H1 (cell line): ENCODE results near the gene MYO5A. TPM values are rescaled to one million over a fixed set of nuclear protein-coding genes. Genes with fewer than 3 reads are reported as not detected.

Source experiments
- CTCF ChIA-PET: fragments of 300-600 bp; sonication (Branson Sonifier 250); formaldehyde crosslinking; loops from one replicate; lab custom pipeline; 2021; ENCODE audit not compliant: partially characterized antibody; lab: Charles Lee
- POLR2A ChIA-PET: fragments of 300-600 bp; sonication (Branson Sonifier 250); formaldehyde crosslinking; loops from one replicate; lab custom pipeline; 2021; ENCODE audit warnings: inconsistent platforms; ENCODE audit not compliant: partially characterized antibody; lab: Charles Lee
- DNase-seq, 2 experiments: peaks; one replicate each; pipeline versions ENCODE4 v3.0.0 to v3.0.0-alpha.2; 2010 to 2022; ENCODE audit warnings: low spot score in 2 of 2, low read depth in 1 of 2, mixed read lengths in 1 of 2
- FAIRE-seq: peaks from 2 replicates; lab custom pipeline; 2011; peaks lifted over from hg19 to GRCh38; lab: Jason Lieb, UNC
- H2AFZ ChIP-seq: 2 replicates; pipeline ENCODE4 v1.8.1; 2012; ENCODE audit warnings: low read length, inconsistent platforms
- H2AK5ac ChIP-seq: 2 replicates; pipeline ENCODE4 v1.6.1; 2013; ENCODE audit warnings: low read depth, low read length
- H2BK120ac ChIP-seq: replicated peaks from 2 replicates; pipeline ENCODE3; 2013; ENCODE audit warnings: low read depth, low read length, inconsistent platforms
- H2BK12ac ChIP-seq: 2 replicates; pipeline ENCODE4 v1.6.1; 2013; ENCODE audit warnings: low read depth, low read length
- H2BK15ac ChIP-seq: 2 replicates; pipeline ENCODE4 v1.6.1; 2013; ENCODE audit warnings: low read length
- H2BK20ac ChIP-seq: 2 replicates; pipeline ENCODE4 v1.6.1; 2013; ENCODE audit warnings: low read length
- H2BK5ac ChIP-seq: 2 replicates; pipeline ENCODE4 v1.6.1; 2013; ENCODE audit warnings: low read depth, low read length
- H3K14ac ChIP-seq: 2 replicates; pipeline ENCODE4 v1.6.1; 2013; ENCODE audit warnings: inconsistent platforms; ENCODE audit not compliant: insufficient read length
- H3K18ac ChIP-seq: 2 replicates; pipeline ENCODE4 v1.6.1; 2013; ENCODE audit warnings: low read length; ENCODE audit errors: extremely low read depth
- H3K23ac ChIP-seq: 2 replicates; pipeline ENCODE4 v1.6.1; 2013; ENCODE audit warnings: inconsistent platforms; ENCODE audit not compliant: insufficient read length
- H3K23me2 ChIP-seq: 2 replicates; pipeline ENCODE4 v1.6.1; 2013; ENCODE audit warnings: low read depth, low read length
- H3K27ac ChIP-seq: 2 replicates; pipeline ENCODE4 v1.6.1; 2011; ENCODE audit warnings: low read depth, low read length, inconsistent platforms
- H3K27me3 ChIP-seq, 4 experiments: replicated peaks in 1 of 4; 1 replicate in 1 of 4; 2 replicates in 3 of 4; pipeline versions ENCODE4 v1.6.1 to v1.8.1; 2011 to 2013; ENCODE audit warnings: low read length in 3 of 4, mild to moderate bottlenecking in 3 of 4, inconsistent platforms in 2 of 4, mixed read lengths in 2 of 4, moderate library complexity in 1 of 4; ENCODE audit not compliant: control insufficient read depth in 3 of 4, insufficient read depth in 3 of 4; ENCODE audit errors: extremely low read depth in 1 of 4
- H3K36me3 ChIP-seq, 4 experiments: 2 replicates each; pipeline versions ENCODE4 v1.6.1 to v1.8.1; 2011 to 2013; ENCODE audit warnings: mild to moderate bottlenecking in 4 of 4, low read length in 3 of 4, moderate library complexity in 2 of 4, control low read depth in 1 of 4, inconsistent platforms in 1 of 4; ENCODE audit not compliant: insufficient read depth in 4 of 4, control insufficient read depth in 2 of 4
- H3K4ac ChIP-seq: replicated peaks from 2 replicates; pipeline ENCODE3; 2013; ENCODE audit warnings: low read length, low read depth, mixed read lengths, inconsistent platforms; ENCODE audit not compliant: insufficient read length
- H3K4me1 ChIP-seq, 4 experiments: replicated peaks in 1 of 4; 1 replicate in 1 of 4; 2 replicates in 3 of 4; pipeline versions ENCODE4 v1.6.1 to v1.8.1; 2011 to 2013; ENCODE audit warnings: low read length in 3 of 4, inconsistent platforms in 2 of 4, mixed read lengths in 1 of 4; ENCODE audit not compliant: insufficient read depth in 4 of 4, control insufficient read depth in 3 of 4
- H3K4me2 ChIP-seq, 2 experiments: 2 replicates each; pipeline versions ENCODE4 v1.6.1 to v1.8.1; 2011 to 2013; ENCODE audit warnings: low read depth in 2 of 2, low read length in 2 of 2, control low read depth in 1 of 2, inconsistent platforms in 1 of 2, mild to moderate bottlenecking in 1 of 2; ENCODE audit not compliant: insufficient read depth in 1 of 2
- H3K4me3 ChIP-seq, 4 experiments: fragments of 200-600, 300-600 bp in 1 of 4; sonication (generic), shearing (Covaris generic), sonication (Bioruptor Twin) in 1 of 4; 2 replicates each; pipeline versions ENCODE4 v1.5.1 to v1.8.1; 2011 to 2016; ENCODE audit warnings: low read length in 4 of 4, low read depth in 3 of 4, control low read depth in 2 of 4, inconsistent platforms in 2 of 4, mild to moderate bottlenecking in 2 of 4, mixed read lengths in 1 of 4, moderate library complexity in 1 of 4; ENCODE audit not compliant: insufficient read depth in 2 of 4; ENCODE audit errors: extremely low read depth in 1 of 4
- H3K56ac ChIP-seq: replicated peaks from 2 replicates; pipeline ENCODE3; 2013; ENCODE audit warnings: low read depth, mild to moderate bottlenecking, mixed read lengths, low read length, inconsistent platforms; ENCODE audit not compliant: insufficient read length
- H3K79me1 ChIP-seq: 2 replicates; pipeline ENCODE4 v1.6.1; 2013; ENCODE audit warnings: low read depth, low read length, control low read depth
- H3K79me2 ChIP-seq, 2 experiments: 2 replicates each; pipeline versions ENCODE4 v1.6.1 to v1.8.1; 2012 to 2013; ENCODE audit warnings: low read length in 2 of 2, mild to moderate bottlenecking in 2 of 2, inconsistent platforms in 1 of 2; ENCODE audit not compliant: insufficient read depth in 2 of 2, control insufficient read depth in 1 of 2
- H3K9ac ChIP-seq, 4 experiments: replicated peaks in 1 of 4; 1 replicate in 1 of 4; 2 replicates in 3 of 4; pipeline versions ENCODE4 v1.6.1 to v1.8.1; 2011 to 2013; ENCODE audit warnings: low read depth in 3 of 4, low read length in 3 of 4, control low read depth in 2 of 4, mild to moderate bottlenecking in 2 of 4, moderate library complexity in 2 of 4, inconsistent platforms in 1 of 4; ENCODE audit errors: extremely low read depth in 1 of 4
- H3K9me3 ChIP-seq, 2 experiments: 2 replicates each; pipeline versions ENCODE4 v1.6.1 to v1.8.1; 2012 to 2013; ENCODE audit warnings: mild to moderate bottlenecking in 2 of 2, moderate library complexity in 2 of 2, control low read depth in 1 of 2, inconsistent platforms in 1 of 2, low read depth in 1 of 2, low read length in 1 of 2, mixed read lengths in 1 of 2; ENCODE audit not compliant: insufficient read depth in 2 of 2
- H4K20me1 ChIP-seq, 2 experiments: replicated peaks in 1 of 2; 2 replicates each; pipeline versions ENCODE3 to v1.8.1; 2011 to 2013; ENCODE audit warnings: inconsistent platforms in 2 of 2, low read length in 2 of 2, mild to moderate bottlenecking in 1 of 2; ENCODE audit not compliant: insufficient read depth in 2 of 2, control insufficient read depth in 1 of 2
- H4K5ac ChIP-seq: 2 replicates; pipeline ENCODE4 v1.6.1; 2013; ENCODE audit warnings: low read length, low read depth, mixed read lengths, inconsistent platforms; ENCODE audit not compliant: insufficient read length
- H4K8ac ChIP-seq: 2 replicates; pipeline ENCODE4 v1.8.0; 2013; ENCODE audit warnings: mild to moderate bottlenecking, moderate library complexity, low read length, inconsistent platforms; ENCODE audit not compliant: insufficient read depth; ENCODE audit errors: extremely low read depth
- H4K91ac ChIP-seq: replicated peaks from 2 replicates; pipeline ENCODE3; 2013; ENCODE audit warnings: low read length, mixed read lengths, inconsistent platforms; ENCODE audit not compliant: insufficient read length
- ATF3 ChIP-seq: IDR thresholded peaks from 2 replicates; pipeline ENCODE4 v1.6.1; 2011; ENCODE audit warnings: low read depth, mild to moderate bottlenecking, low read length; ENCODE audit not compliant: insufficient read depth
- BACH1 ChIP-seq: IDR thresholded peaks from 2 replicates; pipeline ENCODE4 v1.6.1; 2012; ENCODE audit warnings: low read length, improper control_type of control experiment
- FOSL1 ChIP-seq: IDR thresholded peaks from 2 replicates; pipeline ENCODE4 v1.6.1; 2011; ENCODE audit warnings: mild to moderate bottlenecking, low read depth, low read length, moderate library complexity; ENCODE audit not compliant: insufficient read depth
- HDAC2 ChIP-seq, 2 experiments: fragments of 300-600 bp in 1 of 2; sonication (generic) in 1 of 2; IDR thresholded peaks; 2 replicates each; pipeline ENCODE4 v1.6.1; 2011 to 2012; ENCODE audit warnings: low read depth in 2 of 2, low read length in 2 of 2, mild to moderate bottlenecking in 2 of 2, moderate library complexity in 2 of 2, borderline replicate concordance in 1 of 2, inconsistent platforms in 1 of 2
- JUND ChIP-seq: IDR thresholded peaks from 2 replicates; pipeline ENCODE4 v1.6.1; 2011; ENCODE audit warnings: mild to moderate bottlenecking, improper control_type of control experiment, low read length
- POLR2AphosphoS5 ChIP-seq: IDR thresholded peaks from 2 replicates; pipeline ENCODE4 v1.6.1; 2011; ENCODE audit warnings: low read depth, low read length
- RXRA ChIP-seq: IDR thresholded peaks from 2 replicates; pipeline ENCODE4 v1.6.1; 2011; ENCODE audit warnings: low read depth, mild to moderate bottlenecking, low read length, moderate library complexity; ENCODE audit not compliant: insufficient read depth
- SAP30 ChIP-seq: fragments of 300-600 bp; sonication (generic); IDR thresholded peaks from 2 replicates; pipeline ENCODE4 v1.7.1; 2012; ENCODE audit warnings: low read length, moderate library complexity, mild to moderate bottlenecking, inconsistent platforms; ENCODE audit not compliant: insufficient read depth, insufficient replicate concordance
- TAF1 ChIP-seq: IDR thresholded peaks from 2 replicates; pipeline ENCODE4 v1.6.1; 2011; ENCODE audit warnings: mild to moderate bottlenecking, low read depth, low read length
- YY1 ChIP-seq: IDR thresholded peaks from 2 replicates; pipeline ENCODE4 v1.6.1; 2011; ENCODE audit warnings: low read depth, mild to moderate bottlenecking, low read length
- WGBS, 2 experiments: shearing (Covaris generic) in 1 of 2; methylation state at CpG; one replicate each; pipeline versions ENCODE4 v1.1.6 to v1.1.7; 2013 to 2015; ENCODE audit warnings: low lambda C conversion rate in 2 of 2, mixed read lengths in 2 of 2, inconsistent platforms in 1 of 2, low coverage in 1 of 2, missing lambda C conversion rate in 1 of 2; ENCODE audit not compliant: insufficient replicate concordance in 2 of 2, insufficient coverage in 1 of 2, insufficient read length in 1 of 2; ENCODE audit errors: extremely low coverage in 1 of 2, missing lambda C conversion rate in 1 of 2; 5-methylcytosine and 5-hydroxymethylcytosine counted together
- polyA plus RNA-seq, 7 experiments: library from polyadenylated mRNA; depleted of rRNA in 3 of 7; stranded (reverse) in 5 of 7; unstranded in 2 of 7; fragments of >200 nt in 5 of 7; fragments of 200-250 nt in 2 of 7; gene quantifications; 1 replicate in 5 of 7; 2 replicates in 1 of 7; 4 replicates in 1 of 7; pipeline versions ENCODE4 v1.2.1 to v1.2.3, GENCODE V29; 2011 to 2013; ENCODE audit warnings: missing spikeins in 2 of 7, mixed read lengths in 2 of 7
- total RNA-seq: library from RNA; stranded (reverse); fragmentation: NEBNext Ultra II Directional; extraction: Animal tissue kit (Norgen Biotek cat#: 25700); gene quantifications from 2 replicates; pipeline ENCODE4 v1.2.1, GENCODE V29; 2021

Gene MYO5A
- total and polyA plus RNA-seq, 2 of the 8 experiments (the other 6 are each of a cell fraction or from before 2014, with no cell fraction given) = 11.4 to 24.7 TPM

- no peaks in the 10 kb centered on the region for H3K79me1 ChIP-seq
- peak within 1 kb of the TSS; percentile 78 to 98 (median 91) for H3K4me3 ChIP-seq
- peak within 1 kb of the TSS; percentile 96 for H2BK12ac ChIP-seq
- H3K9me3 ChIP-seq = no peaks in the 10 kb centered on the region
- H3K79me2 ChIP-seq = peaks cover 44 to 47% of the 10 kb centered on the region in 2 experiments
- H3K18ac ChIP-seq = peak within 1 kb of the TSS; percentile 95
- no peaks in the 10 kb centered on the region for H3K27me3 ChIP-seq
- no peak for FAIRE-seq
- peak within 1 kb of the TSS; percentile 96 for H3K27ac ChIP-seq
- H2BK5ac ChIP-seq = peak within 1 kb of the TSS; percentile 84
- peak; percentile 85 to 90 for DNase-seq
- H3K4me2 ChIP-seq = peak within 1 kb of the TSS; percentile 73 to 97
- H2AK5ac ChIP-seq = peak within 1 kb of the TSS; percentile 98
- H4K91ac ChIP-seq = peak within 1 kb of the TSS; percentile 63
- H2BK15ac ChIP-seq = peak within 1 kb of the TSS; percentile 99
- POLR2A ChIA-PET = interaction anchor here (0.8 to 1.8 kb wide), 7 partner anchors 10 to 141 kb away, joined by 3 to 12 read pairs (median 3); partner anchors contain the start of gene MYO5A
- H3K14ac ChIP-seq = no peak within 1 kb of the TSS
- H3K56ac ChIP-seq = peak within 1 kb of the TSS; percentile 62
- peak within 1 kb of the TSS; percentile 91 for H4K5ac ChIP-seq
- H2AFZ ChIP-seq = peak within 1 kb of the TSS; percentile 98
- peak within 1 kb of the TSS; percentile 11 for H3K4ac ChIP-seq
- no peak within 1 kb of the TSS for H2BK20ac ChIP-seq
- peak within 1 kb of the TSS; percentile 99; the same call in 1 of the 2 replicates for H4K8ac ChIP-seq
- no peak within 1 kb of the TSS for H3K23ac ChIP-seq
- CTCF ChIA-PET = no interaction called here
- peaks cover 5% of the 10 kb centered on the region for H3K23me2 ChIP-seq
- peaks cover 11 to 17% of the 10 kb centered on the region in 2 experiments for H4K20me1 ChIP-seq
- H3K9ac ChIP-seq = peak within 1 kb of the TSS; percentile 85 to 99 (median 98)
- no peak within 1 kb of the TSS for H2BK120ac ChIP-seq
- H3K36me3 ChIP-seq = no peaks in the 10 kb centered on the region
- 7% methylated on average over 72 of the region's 82 CpGs; no CpG with 5 or more reads in 1 of the 2 experiments for WGBS, 2 experiments
- H3K4me1 ChIP-seq = peaks cover 0 to 7% (median 2%) of the 10 kb centered on the region in 4 experiments; a peak in 3 of 7 replicates
- TF ChIP-seq RXRA (no peak), YY1 (peak; percentile 96), SAP30 (peak; percentile 4), JUND (no peak), POLR2AphosphoS5 (no peak; the same call in none of the 2 replicates), HDAC2 (IDR thresholded peaks at IDR 0.05; ENCODE audit: borderline replicate concordance in 1 of 2, low read depth in 2 of 2, low read length in 2 of 2) (0 out of 4 replicates have a peak, but pooled peaks have one; percentile 22 to 27), BACH1 (no peak), TAF1 (peak; percentile 94), ATF3 (no peak), FOSL1 (no peak)
These were observed 40.2 kb upstream of the MYO5A start, which contains the start of gene ARPP19 for GRCh38 chr15:52568601-52569585. Gene ARPP19, minus strand, starts transcription at chr15:52569030. Its CDS starts 138 bp downstream, at chr15:52568892.
